NCI-H526 treated with DMSO at 0.1 percent for 48 hours (cell line): Measurements from ENCODE around the gene ARMC6.
"Not testable (repeated sequence)": the region's sequence is repeated elsewhere in the genome, so short reads cannot be mapped to it uniquely, and the experiment has no call there.

ENCODE experiments used
- DNase-seq: peaks from one replicate; lab custom pipeline; 2025; lab: John Stamatoyannopoulos, UW

Gene ARMC6

GRCh38 chr19:19077103-19077502, 43.7 kb downstream of the ARMC6 start:
- DNase-seq: no peak

- no peak for DNase-seq
Measured at GRCh38 chr19:19078801-19079200, 45.4 kb downstream of the ARMC6 start.

DNA sequence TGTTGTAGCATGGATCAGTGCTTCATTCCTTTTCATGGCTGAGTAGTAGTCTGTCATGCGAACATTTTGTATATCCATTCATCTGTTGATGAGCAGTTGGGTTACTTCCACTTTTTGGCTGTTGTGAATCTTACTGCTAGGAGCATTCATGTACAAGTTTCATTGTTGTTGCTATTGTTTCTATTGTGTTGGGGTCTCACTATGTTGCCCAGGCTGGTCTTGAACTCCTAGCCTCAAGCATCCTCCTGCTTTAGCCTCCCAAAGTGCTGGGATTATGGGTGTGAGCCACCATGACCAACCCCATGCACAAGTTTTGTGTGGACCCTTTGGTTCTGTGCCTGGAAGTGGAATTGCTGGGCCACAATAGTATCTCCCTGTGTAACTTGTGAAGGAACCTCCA, 46.2 kb downstream of the ARMC6 start:
- DNase-seq: no peak

DNA sequence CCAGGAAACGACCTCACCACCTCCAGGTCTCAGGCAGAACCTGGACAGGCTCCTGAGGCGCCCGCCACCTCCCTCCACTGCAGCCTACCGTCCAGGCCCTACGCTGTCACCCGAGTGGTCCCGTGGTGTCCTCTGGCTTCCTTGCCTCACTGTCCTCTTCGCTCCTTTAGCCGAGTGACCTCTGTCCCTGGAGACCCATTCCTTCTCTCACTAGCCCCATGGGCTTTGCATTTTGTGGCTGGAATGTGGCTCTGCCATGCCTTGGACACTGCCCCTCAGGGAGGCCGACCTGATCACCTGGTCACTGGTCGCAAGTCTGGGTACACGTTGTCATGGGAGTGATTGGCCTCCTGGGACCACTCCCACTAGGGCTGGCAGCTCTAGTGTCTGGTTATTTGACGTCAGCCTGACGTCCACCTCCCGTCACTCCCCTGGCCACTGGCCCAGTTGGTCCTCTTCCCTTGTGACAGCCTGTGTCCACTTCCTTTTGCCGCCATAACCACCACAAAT, 48.3 kb downstream of the ARMC6 start:
- DNase-seq: no peak

- DNase-seq: no peak
Measured at GRCh38 chr19:19083413-19084178, 50.2 kb downstream of the ARMC6 start.

GRCh38 chr19:19087676-19088075, 54.3 kb downstream of the ARMC6 start:
- no peak for DNase-seq

DNA sequence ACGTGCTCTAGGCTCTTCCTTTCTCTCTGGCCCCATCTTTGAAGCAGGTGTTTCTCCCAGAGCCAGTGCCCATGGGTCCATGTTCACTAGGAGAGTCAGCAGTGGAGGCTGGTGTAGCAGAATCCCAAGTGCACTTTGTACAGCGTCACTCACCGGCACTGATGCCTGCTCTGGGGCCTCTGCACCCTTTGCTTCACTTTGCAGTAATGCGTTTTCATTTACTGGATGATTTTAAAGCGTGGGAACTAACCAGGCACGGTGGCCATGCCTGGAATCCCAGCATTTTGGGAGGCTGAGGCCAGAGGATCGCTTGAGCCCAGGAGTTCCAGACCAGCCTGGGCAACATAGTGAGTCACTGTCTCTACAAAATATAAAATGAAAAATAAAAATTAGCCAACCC, 61.1 kb downstream of the ARMC6 start:
- DNase-seq: no peak

DNA sequence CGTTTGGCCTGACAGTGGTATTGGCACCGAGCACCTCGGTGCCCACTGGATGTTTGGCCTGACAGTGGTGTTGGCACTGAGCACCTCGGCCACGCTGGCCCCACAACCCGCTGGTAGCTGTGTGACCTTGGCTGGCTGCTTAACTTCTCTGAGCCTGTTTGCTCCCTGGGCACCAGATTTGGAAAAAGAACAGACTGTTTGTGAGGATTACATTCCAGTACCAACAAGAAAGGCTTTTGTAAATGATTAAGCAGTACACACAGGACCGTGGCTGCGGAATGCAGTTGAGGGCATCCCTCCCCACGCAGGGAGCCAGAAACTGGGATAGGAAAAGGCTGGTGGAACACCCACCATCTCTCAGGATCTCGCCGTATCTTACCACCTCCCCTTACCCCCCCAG, 62.3 kb downstream of the ARMC6 start:
- DNase-seq: no peak

DNA sequence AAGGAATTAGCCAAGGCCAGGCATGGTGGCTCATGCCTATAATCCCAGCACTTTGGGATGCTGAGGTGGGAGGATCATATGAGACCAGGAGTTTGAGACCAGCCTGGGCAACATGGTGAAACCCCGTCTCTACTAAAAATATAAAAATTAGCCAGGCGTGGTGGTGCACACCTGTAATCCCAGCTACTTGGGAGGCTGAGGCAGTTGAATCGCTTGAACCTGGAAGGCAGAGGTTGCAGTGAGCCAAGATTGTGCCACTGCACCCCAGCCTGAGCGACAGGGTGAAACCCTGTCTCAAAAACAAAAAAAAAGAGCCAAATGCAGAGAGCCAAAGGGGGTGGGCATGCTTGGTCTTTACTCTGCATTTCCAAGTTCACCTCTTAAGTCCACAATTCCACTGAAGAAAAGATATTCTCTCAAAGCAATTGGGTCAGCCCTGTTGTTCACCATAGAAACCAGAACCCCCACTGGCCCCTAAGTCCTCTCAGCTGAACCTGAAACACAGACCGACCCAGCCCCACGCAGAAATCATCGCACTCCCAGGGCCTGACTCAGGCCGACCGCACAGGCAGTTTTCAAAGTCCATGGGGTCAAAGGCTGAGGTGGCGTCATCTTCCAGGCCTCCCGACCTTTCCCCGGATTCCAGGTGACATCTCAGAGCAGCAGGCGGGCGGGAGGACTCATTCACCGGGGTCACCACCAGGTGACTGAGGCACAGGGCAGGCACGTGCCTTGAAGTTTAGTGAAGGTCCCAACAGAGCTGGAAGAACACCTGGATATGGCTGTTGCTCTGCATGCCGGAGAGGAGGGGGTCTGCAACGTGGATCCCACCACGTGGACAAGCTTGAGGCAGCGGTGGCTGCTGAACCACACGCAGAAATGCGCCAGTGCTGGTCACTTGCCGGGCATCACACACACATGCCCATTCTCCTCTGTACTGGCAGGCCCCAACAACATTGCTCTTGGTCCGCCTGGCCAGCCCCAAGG, 63.5 kb downstream of the ARMC6 start:
- no peak for DNase-seq

DNA sequence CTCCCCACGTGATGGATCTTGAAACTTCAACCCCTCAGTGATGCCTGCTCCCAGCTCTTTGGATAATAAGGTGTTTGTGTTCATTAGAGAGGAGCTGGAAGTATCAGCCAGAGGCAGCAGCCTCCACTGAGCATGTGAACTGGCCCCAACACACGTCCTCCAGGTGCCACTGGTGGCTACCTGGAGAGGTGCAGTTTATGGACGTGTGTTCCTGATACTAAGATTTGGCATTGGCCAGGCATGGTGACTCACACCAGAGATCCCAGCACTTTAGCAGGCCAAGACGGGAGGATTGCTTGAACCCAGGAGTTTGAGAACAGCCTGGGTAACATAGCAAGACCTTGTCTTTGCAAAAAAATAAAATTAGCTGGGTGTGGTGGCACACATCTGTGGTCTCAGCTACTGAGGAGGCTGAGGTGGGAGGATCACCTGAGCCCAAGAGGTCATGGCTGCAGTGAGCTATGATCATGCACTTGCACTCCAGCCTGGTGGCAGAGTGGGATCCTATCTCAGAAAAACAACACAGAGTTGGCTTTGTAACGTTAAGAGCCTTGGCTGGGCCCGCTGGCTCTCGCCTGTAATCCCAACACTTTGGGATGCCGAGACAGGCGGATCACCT, 64.8 kb downstream of the ARMC6 start:
- DNase-seq: no peak

DNA sequence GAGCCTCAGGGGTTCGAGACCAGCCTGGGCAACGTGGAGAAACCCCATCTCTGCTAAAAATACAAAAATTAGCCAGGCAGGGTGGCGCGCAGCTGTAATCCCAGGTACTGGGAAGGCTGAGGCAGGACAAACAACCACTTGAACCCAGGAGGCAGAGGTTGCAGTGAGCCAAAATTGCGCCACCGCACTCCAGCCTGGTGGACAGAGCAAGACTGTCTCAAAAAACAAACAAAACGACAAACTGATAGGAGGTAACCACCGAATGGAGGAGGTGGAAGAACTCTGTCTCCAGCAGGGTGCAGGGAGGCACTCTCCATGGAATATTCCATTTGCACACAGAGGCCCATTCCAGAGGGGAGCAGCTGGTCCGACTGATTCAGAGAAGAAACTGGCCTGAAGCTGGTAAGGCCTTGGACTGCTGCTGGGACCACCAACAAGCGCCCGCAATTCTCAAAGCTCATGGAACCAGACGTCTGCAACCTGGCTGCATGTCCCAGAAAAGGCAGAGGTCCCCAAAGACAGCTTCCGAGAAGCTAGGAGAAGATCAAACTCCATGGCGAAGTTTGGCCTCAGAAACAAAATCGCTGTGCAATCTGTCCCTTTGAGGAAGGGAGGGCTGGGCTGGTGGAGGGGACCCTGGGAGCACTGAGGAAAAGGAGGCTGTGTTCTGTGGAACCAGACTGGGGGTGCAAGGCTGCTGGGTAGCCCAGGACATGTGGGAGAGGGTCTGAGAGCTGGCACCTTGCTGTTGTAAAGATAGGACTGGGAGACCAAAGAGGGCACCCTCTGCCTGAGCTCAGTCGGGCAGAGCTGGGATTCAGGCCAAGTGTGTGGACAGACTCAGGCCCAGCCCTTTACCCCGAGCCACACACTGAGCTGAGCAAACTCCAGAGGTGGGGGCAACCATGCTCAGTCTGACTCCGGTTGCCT, 65.6 kb downstream of the ARMC6 start:
- no peak for DNase-seq

DNA sequence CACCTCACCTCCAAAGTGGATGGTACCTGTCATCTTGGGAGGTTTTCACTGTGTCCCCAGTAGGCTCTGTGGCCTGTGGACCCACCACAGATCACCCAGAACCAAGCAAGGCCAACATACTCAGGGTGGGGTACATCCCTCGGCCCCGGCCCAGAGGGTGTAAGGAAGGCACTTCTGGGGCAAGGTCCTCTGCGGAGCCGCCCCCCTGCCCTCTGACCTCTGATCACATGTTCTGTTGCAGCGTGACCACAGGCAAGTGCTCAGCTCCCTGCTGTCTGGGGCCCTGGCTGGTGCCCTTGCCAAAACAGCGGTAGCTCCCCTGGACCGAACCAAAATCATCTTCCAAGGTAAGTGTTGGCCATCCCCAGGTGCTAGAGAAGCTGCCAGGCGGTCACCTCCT, 68.1 kb downstream of the ARMC6 start:
- DNase-seq: no peak

GRCh38 chr19:19102566-19102965, 69.2 kb downstream of the ARMC6 start:
- DNase-seq: not testable (repeated sequence)

- DNase-seq: no peak
Measured at GRCh38 chr19:19103167-19103566, 69.8 kb downstream of the ARMC6 start.

DNA sequence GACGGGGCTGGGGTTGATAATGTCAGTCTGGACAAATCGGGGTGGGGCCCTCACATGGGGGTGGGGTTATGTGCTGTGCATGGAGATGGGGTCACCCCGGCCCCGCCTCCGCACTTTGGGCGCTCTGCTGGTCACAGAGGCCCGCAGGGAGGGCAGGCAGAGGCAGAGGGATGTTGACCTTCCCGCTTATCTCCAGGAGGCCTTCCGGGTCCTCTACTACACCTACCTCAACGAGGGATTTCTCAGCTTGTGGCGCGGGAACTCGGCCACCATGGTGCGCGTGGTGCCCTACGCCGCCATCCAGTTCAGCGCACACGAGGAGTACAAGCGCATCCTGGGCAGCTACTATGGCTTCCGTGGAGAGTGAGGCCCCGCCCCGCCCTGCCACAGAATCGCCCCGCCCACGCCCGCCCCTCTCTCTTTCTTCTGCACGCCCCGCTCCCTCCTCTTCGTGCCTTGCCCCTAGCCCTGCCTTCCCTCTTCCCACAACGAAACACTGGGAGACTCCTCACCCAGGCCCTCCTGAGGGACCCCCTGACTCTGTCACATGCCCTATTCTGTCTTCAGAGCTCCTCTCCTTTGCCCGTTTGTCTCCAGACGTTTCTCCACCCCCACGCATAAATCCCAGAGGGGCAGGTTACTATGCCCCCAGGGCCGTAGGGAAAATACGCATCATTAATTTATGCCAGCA, 72.1 kb downstream of the ARMC6 start:
- peak; percentile 61 for DNase-seq

GRCh38 chr19:19106056-19106551, 72.7 kb downstream of the ARMC6 start:
- DNase-seq: no peak

- DNase-seq: not testable (repeated sequence)
Measured at GRCh38 chr19:19106938-19107337, 73.5 kb downstream of the ARMC6 start.

DNA sequence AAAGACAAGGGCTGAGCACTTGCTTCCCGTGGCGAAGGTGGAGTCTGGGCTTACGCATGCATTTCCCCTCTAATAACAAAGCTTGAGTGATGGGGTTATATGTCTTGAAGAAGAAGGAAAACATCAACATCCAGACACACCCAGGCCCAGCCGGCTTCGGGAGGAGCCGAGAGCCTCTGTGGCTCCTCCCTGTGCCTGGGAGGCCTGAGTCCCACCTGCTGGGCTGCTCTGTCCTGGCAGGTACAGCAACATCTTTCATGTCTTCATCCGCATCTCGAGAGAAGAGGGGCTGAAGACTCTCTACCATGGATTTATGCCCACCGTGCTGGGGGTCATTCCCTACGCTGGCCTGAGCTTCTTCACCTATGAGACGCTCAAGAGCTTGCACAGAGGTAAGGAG, 74.3 kb downstream of the ARMC6 start:
- DNase-seq: no peak
